GM15510 (cell line): Measurements from ENCODE around the gene JPT1.
A peak's percentile ranks its signal among the peaks of the same experiment; 100 is the strongest.

Experiments
- POLR2A ChIP-seq: IDR thresholded peaks from 3 replicates; pipeline ENCODE4 v1.6.1; 2011; ENCODE audit warnings: borderline replicate concordance; ENCODE audit not compliant: insufficient read length; ENCODE audit errors: extremely low read depth

JPT1 gene

GRCh38 chr17:75163074-75163473, 8.8 kb upstream of the JPT1 start:
- no peak for TF ChIP-seq POLR2A

- no peak for TF ChIP-seq POLR2A
Measured at GRCh38 chr17:75160211-75160610, 5.9 kb upstream of the JPT1 start.

- no peak for TF ChIP-seq POLR2A
Measured at GRCh38 chr17:75159196-75160031, 5.1 kb upstream of the JPT1 start.

GRCh38 chr17:75155191-75155601, 884 bp upstream of the JPT1 start:
- no peak for TF ChIP-seq POLR2A

GRCh38 chr17:75153780-75154194, 525 bp downstream of the JPT1 start:
- TF ChIP-seq POLR2A = no peak

- TF ChIP-seq POLR2A = peak; percentile 22
Measured at GRCh38 chr17:75152922-75153779, 1.2 kb downstream of the JPT1 start.

- no peak for TF ChIP-seq POLR2A
Measured at GRCh38 chr17:75152523-75152921, 1.8 kb downstream of the JPT1 start.

- no peak for TF ChIP-seq POLR2A
Measured at GRCh38 chr17:75151930-75152329, 2.4 kb downstream of the JPT1 start.

GRCh38 chr17:75147878-75148546, 6.3 kb downstream of the JPT1 start:
- no peak for TF ChIP-seq POLR2A

- TF ChIP-seq POLR2A = no peak
Measured at GRCh38 chr17:75146592-75146991, 7.7 kb downstream of the JPT1 start.

- TF ChIP-seq POLR2A = no peak
Measured at GRCh38 chr17:75144816-75145512, 9.3 kb downstream of the JPT1 start.

GRCh38 chr17:75142236-75142971, 11.9 kb downstream of the JPT1 start:
- TF ChIP-seq POLR2A = no peak

GRCh38 chr17:75138519-75138918, 15.8 kb downstream of the JPT1 start:
- TF ChIP-seq POLR2A = no peak

- no peak for TF ChIP-seq POLR2A
Measured at GRCh38 chr17:75135946-75136345, 18.4 kb downstream of the JPT1 start.
